HEK293 (cell line): ENCODE data around the gene LRRC74A.

ENCODE experiments used
- CTCF ChIA-PET: fragments of 350-600 bp; formaldehyde crosslinking; extraction: SDS; loops from one replicate; lab custom pipeline; 2021; ENCODE audit warnings: antibody characterized with exemption; lab: Yijun Ruan, JAX
- POLR2A ChIA-PET: fragments of 300-600 bp; formaldehyde crosslinking; extraction: SDS; loops from one replicate; lab custom pipeline; 2020; ENCODE audit warnings: antibody characterized with exemption, inconsistent platforms; lab: Yijun Ruan, JAX
- H3K27ac ChIP-seq: fragments of 200-500 bp; sonication (Bioruptor generic); 2 replicates; pipeline ENCODE4 v1.5.1; 2014; ENCODE audit warnings: low read depth, low read length, control low read depth, inconsistent platforms; ENCODE audit errors: extremely low read depth
- H3K36me3 ChIP-seq, 2 experiments: fragments of 200-500 bp in 1 of 2; sonication (Bioruptor generic) in 1 of 2; 1 replicate in 1 of 2; 2 replicates in 1 of 2; pipeline ENCODE4 v1.5.1; 2014 to 2017; ENCODE audit warnings: inconsistent platforms in 2 of 2, low read length in 2 of 2; ENCODE audit not compliant: control insufficient read depth in 2 of 2, insufficient read depth in 1 of 2
- H3K4me1 ChIP-seq: fragments of 200-500 bp; sonication (Bioruptor generic); 2 replicates; pipeline ENCODE4 v1.5.1; 2014; ENCODE audit warnings: mild to moderate bottlenecking, low read length, inconsistent platforms; ENCODE audit not compliant: control insufficient read depth, insufficient read depth
- H3K4me3 ChIP-seq: 2 replicates; pipeline ENCODE4 v1.5.1; 2011; ENCODE audit warnings: low read depth, mild to moderate bottlenecking, control low read depth, low read length, moderate library complexity
- H3K9me3 ChIP-seq: fragments of 200-500 bp; sonication (Bioruptor generic); 2 replicates; pipeline ENCODE4 v1.5.1; 2014; ENCODE audit warnings: low read depth, low read length, inconsistent platforms; ENCODE audit not compliant: control insufficient read depth, insufficient read depth
- BCL6B ChIP-seq: fragments of 450-650 bp; formaldehyde crosslinking; IDR thresholded peaks from 2 replicates; pipeline ENCODE4 v1.5.1; 2017; ENCODE audit warnings: missing biosample characterization, missing genetic modification characterization
- HOXA7 ChIP-seq: sonication (generic); formaldehyde crosslinking; IDR thresholded peaks from 2 replicates; pipeline ENCODE4 v1.8.1; 2022; ENCODE audit warnings: missing genetic modification reagents, borderline replicate concordance
- PRDM10 ChIP-seq: fragments of 450-650 bp; formaldehyde crosslinking; IDR thresholded peaks from 2 replicates; pipeline ENCODE4 v1.5.1; 2016; ENCODE audit warnings: missing biosample characterization, missing genetic modification characterization
- PRDM4 ChIP-seq: fragments of 450-650 bp; formaldehyde crosslinking; IDR thresholded peaks from 2 replicates; pipeline ENCODE4 v1.5.1; 2017; ENCODE audit warnings: missing biosample characterization, missing genetic modification characterization
- SETDB1 ChIP-seq: IDR thresholded peaks from one replicate; pipeline ENCODE4 v1.6.1; 2017; ENCODE audit warnings: mild to moderate bottlenecking, low read length, moderate library complexity, mixed read lengths; ENCODE audit not compliant: insufficient read length
- SP2 ChIP-seq: fragments of 450-650 bp; formaldehyde crosslinking; IDR thresholded peaks from 2 replicates; pipeline ENCODE4 v1.5.1; 2016; ENCODE audit warnings: missing biosample characterization, missing genetic modification characterization
- WT1 ChIP-seq: fragments of 450-650 bp; formaldehyde crosslinking; IDR thresholded peaks from 2 replicates; pipeline ENCODE4 v1.5.1; 2016; ENCODE audit warnings: missing biosample characterization, missing genetic modification characterization
- ZNF112 ChIP-seq: fragments of 450-650 bp; formaldehyde crosslinking; IDR thresholded peaks from 2 replicates; pipeline ENCODE4 v1.5.0; 2017; ENCODE audit warnings: missing biosample characterization, missing genetic modification characterization
- ZNF138 ChIP-seq: fragments of 450-650 bp; formaldehyde crosslinking; IDR thresholded peaks from 2 replicates; pipeline ENCODE4 v1.5.1; 2016; ENCODE audit warnings: missing biosample characterization, missing genetic modification characterization, borderline replicate concordance
- ZNF140 ChIP-seq: fragments of 450-650 bp; formaldehyde crosslinking; IDR thresholded peaks from 2 replicates; pipeline ENCODE4 v1.5.1; 2016; ENCODE audit warnings: missing biosample characterization, missing genetic modification characterization
- ZNF174 ChIP-seq: fragments of 450-650 bp; formaldehyde crosslinking; IDR thresholded peaks from 2 replicates; pipeline ENCODE4 v1.5.0; 2017; ENCODE audit warnings: missing biosample characterization, mild to moderate bottlenecking, missing genetic modification characterization
- ZNF24 ChIP-seq: fragments of 450-650 bp; formaldehyde crosslinking; IDR thresholded peaks from 2 replicates; pipeline ENCODE4 v1.5.1; 2016; ENCODE audit warnings: missing biosample characterization, missing genetic modification characterization
- ZNF248 ChIP-seq: fragments of 450-650 bp; formaldehyde crosslinking; IDR thresholded peaks from 2 replicates; pipeline ENCODE4 v1.5.1; 2017; ENCODE audit warnings: missing biosample characterization, missing genetic modification characterization
- ZNF280D ChIP-seq: fragments of 450-650 bp; formaldehyde crosslinking; IDR thresholded peaks from 2 replicates; pipeline ENCODE4 v1.5.1; 2016; ENCODE audit warnings: missing biosample characterization, missing genetic modification characterization
- ZNF48 ChIP-seq: fragments of 450-650 bp; formaldehyde crosslinking; IDR thresholded peaks from 2 replicates; pipeline ENCODE4 v1.5.1; 2016; ENCODE audit warnings: missing biosample characterization, missing genetic modification characterization
- ZNF510 ChIP-seq: fragments of 450-650 bp; formaldehyde crosslinking; IDR thresholded peaks from 2 replicates; pipeline ENCODE4 v1.5.1; 2018; ENCODE audit warnings: mild to moderate bottlenecking, missing genetic modification characterization, missing biosample characterization; ENCODE audit not compliant: insufficient replicate concordance
- ZNF560 ChIP-seq: fragments of 450-650 bp; formaldehyde crosslinking; IDR thresholded peaks from 2 replicates; pipeline ENCODE4 v1.5.1; 2017; ENCODE audit warnings: missing biosample characterization, missing genetic modification characterization, borderline replicate concordance
- ZNF596 ChIP-seq: fragments of 450-650 bp; IDR thresholded peaks from 2 replicates; pipeline ENCODE4 v1.5.0; 2018; ENCODE audit warnings: missing biosample characterization, mild to moderate bottlenecking, missing genetic modification characterization, moderate library complexity
- ZNF677 ChIP-seq: fragments of 450-650 bp; IDR thresholded peaks from 2 replicates; pipeline ENCODE4 v1.5.0; 2018; ENCODE audit warnings: missing biosample characterization, mild to moderate bottlenecking, missing genetic modification characterization, moderate library complexity
- ZNF692 ChIP-seq: fragments of 450-650 bp; formaldehyde crosslinking; IDR thresholded peaks from 2 replicates; pipeline ENCODE4 v1.5.1; 2016; ENCODE audit warnings: missing biosample characterization, missing genetic modification characterization
- ZNF776 ChIP-seq: fragments of 450-650 bp; formaldehyde crosslinking; IDR thresholded peaks from 2 replicates; pipeline ENCODE4 v1.5.0; 2017; ENCODE audit warnings: missing biosample characterization, missing genetic modification characterization, borderline replicate concordance
- ZNF777 ChIP-seq: fragments of 450-650 bp; formaldehyde crosslinking; IDR thresholded peaks from 2 replicates; pipeline ENCODE4 v1.5.1; 2017; ENCODE audit warnings: missing biosample characterization, missing genetic modification characterization, borderline replicate concordance

LRRC74A gene

GRCh38 chr14:76837524-76837923 lies 11.3 kb downstream of the LRRC74A start (continued):
- TF ChIP-seq ZNF24 (tag by site-specific recombination) (no peak), PRDM4 (no peak), ZNF138 (tag by site-specific recombination) (no peak), SETDB1 (no peak), ZNF248 (tag by site-specific recombination) (no peak), ZNF677 (tag by site-specific recombination) (no peak), ZNF174 (tag by site-specific recombination) (no peak), PRDM10 (tag by site-specific recombination) (no peak)

GRCh38 chr14:76842414-76842813 lies 16.2 kb downstream of the LRRC74A start:
- POLR2A ChIA-PET: no interaction called here
- H3K4me3 ChIP-seq: no peak overlapping the region
- H3K27ac ChIP-seq: no peak overlapping the region
- H3K9me3 ChIP-seq: no peaks in the 10 kb centered on the region
- TF ChIP-seq ZNF140 (tag by site-specific recombination): no peak
- CTCF ChIA-PET: interaction anchor here (1.2 kb wide), 1 partner anchor 32 kb away, joined by 5 read pairs; no protein-coding TSS in a partner anchor
- H3K4me1 ChIP-seq: no peaks in the 10 kb centered on the region
- no peaks in the 10 kb centered on the region for H3K36me3 ChIP-seq

GRCh38 chr14:76844223-76844622 lies 18.0 kb downstream of the LRRC74A start:
- POLR2A ChIA-PET: no interaction called here
- CTCF ChIA-PET: interaction anchor here (0.7 kb wide), 1 partner anchor 60 kb away, joined by 3 read pairs; no protein-coding TSS in a partner anchor
- Histone ChIP-seq H3K27ac (no peak overlapping the region), H3K9me3 (no peaks in the 10 kb centered on the region), H3K4me1 (no peaks in the 10 kb centered on the region), H3K36me3 (no peaks in the 10 kb centered on the region), H3K4me3 (no peak overlapping the region)
- no peak for TF ChIP-seq WT1 (tag by site-specific recombination)
- TF ChIP-seq ZNF596 (tag by site-specific recombination): no peak
- TF ChIP-seq ZNF776 (tag by site-specific recombination): no peak
- no peak for TF ChIP-seq ZNF112 (tag by site-specific recombination)
- no peak for TF ChIP-seq ZNF692 (tag by site-specific recombination)
- no peak for TF ChIP-seq ZNF510 (tag by site-specific recombination)
- no peak for TF ChIP-seq BCL6B
- TF ChIP-seq ZNF48 (tag by site-specific recombination): no peak
- TF ChIP-seq HOXA7 (CRISPR knock-in tag): no peak
- TF ChIP-seq ZNF777 (tag by site-specific recombination): no peak
- no peak for TF ChIP-seq SP2 (tag by site-specific recombination)
- no peak for TF ChIP-seq ZNF280D (tag by site-specific recombination)
- no peak for TF ChIP-seq ZNF560
